Measurements from ENCODE around the gene PLIN3.

Gene PLIN3

DNA sequence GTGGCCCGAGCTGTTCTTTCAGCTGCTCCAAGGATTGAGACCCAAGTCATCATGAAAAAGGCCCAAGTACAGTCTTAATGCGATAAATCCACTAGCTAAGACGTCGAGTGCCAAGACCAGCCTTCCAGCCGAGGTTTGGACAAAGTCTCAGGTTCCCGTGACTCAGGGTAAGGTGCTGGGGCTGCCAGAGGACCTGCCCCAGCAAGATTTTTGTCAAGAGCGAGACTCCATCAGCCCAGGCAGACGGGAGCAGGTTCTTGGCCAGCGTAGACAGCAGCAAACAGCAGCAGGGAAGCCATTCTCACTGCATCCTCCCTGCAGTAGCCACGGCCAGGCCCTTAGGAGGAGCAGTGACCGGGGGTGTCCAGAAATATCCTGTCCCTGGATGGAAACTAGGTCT is 72.5 kb downstream of the PLIN3 start:
- TF ChIP-seq, protein P1, sequence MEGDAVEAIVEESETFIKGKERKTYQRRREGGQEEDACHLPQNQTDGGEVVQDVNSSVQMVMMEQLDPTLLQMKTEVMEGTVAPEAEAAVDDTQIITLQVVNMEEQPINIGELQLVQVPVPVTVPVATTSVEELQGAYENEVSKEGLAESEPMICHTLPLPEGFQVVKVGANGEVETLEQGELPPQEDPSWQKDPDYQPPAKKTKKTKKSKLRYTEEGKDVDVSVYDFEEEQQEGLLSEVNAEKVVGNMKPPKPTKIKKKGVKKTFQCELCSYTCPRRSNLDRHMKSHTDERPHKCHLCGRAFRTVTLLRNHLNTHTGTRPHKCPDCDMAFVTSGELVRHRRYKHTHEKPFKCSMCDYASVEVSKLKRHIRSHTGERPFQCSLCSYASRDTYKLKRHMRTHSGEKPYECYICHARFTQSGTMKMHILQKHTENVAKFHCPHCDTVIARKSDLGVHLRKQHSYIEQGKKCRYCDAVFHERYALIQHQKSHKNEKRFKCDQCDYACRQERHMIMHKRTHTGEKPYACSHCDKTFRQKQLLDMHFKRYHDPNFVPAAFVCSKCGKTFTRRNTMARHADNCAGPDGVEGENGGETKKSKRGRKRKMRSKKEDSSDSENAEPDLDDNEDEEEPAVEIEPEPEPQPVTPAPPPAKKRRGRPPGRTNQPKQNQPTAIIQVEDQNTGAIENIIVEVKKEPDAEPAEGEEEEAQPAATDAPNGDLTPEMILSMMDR (conservative IDR thresholded peaks at IDR 0.05): no peak
- no peak for TF ChIP-seq ZFX (IDR thresholded peaks at IDR 0.05)
- no peak overlapping the region for H3K27ac ChIP-seq

DNA sequence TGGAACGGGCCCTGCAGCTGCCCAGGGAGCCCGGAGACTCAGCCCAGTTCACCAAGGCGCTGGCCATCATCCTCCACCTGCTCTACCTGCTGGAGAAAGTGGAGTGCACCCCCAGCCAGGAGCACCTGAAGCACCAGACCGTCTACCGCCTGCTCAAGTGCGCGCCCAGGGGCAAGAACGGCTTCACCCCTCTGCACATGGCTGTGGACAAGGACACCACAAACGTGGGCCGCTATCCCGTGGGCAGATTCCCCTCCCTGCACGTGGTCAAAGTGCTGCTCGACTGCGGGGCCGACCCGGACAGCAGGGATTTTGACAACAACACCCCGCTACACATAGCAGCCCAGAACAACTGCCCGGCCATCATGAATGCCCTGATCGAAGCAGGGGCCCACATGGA is 74.2 kb downstream of the PLIN3 start:
- H3K27ac ChIP-seq: peak overlapping the region; percentile 96; the same call in 1 of the 2 replicates

DNA sequence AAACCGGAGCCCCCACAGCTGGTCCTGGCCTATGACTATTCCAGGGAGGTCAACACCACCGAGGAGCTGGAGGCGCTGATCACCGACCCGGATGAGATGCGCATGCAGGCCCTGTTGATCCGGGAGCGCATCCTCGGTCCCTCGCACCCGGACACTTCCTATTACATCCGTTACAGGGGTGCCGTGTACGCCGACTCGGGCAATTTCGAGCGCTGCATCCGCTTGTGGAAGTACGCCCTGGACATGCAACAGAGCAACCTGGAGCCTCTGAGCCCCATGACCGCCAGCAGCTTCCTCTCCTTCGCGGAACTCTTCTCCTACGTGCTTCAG is 74.6 kb downstream of the PLIN3 start:
- peak overlapping the region; percentile 96 for H3K27ac ChIP-seq

DNA sequence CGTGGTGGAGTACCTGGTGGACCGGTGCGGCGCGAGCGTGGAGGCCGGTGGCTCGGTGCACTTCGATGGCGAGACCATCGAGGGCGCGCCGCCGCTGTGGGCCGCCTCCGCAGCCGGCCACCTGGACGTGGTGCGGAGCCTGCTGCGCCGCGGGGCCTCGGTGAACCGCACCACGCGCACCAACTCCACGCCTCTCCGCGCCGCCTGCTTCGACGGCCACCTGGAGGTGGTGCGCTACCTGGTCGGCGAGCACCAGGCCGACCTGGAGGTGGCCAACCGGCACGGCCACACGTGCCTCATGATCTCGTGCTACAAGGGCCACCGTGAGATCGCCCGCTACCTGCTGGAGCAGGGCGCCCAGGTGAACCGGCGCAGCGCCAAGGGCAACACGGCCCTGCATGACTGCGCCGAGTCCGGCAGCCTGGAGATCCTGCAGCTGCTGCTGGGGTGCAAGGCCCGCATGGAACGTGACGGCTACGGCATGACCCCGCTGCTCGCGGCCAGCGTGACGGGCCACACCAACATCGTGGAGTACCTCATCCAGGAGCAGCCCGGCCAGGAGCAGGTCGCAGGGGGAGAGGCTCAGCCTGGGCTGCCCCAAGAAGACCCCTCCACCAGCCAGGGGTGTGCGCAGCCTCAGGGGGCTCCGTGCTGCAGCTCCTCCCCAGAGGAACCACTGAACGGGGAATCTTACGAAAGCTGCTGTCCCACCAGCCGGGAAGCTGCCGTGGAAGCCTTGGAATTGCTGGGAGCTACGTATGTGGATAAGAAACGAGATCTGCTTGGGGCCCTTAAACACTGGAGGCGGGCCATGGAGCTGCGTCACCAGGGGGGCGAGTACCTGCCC is 75.2 kb downstream of the PLIN3 start:
- peak overlapping the region; percentile 96 for H3K27ac ChIP-seq
- TF ChIP-seq ZFX (IDR thresholded peaks at IDR 0.05): peak; percentile 88; the same call in 1 of the 2 replicates

DNA sequence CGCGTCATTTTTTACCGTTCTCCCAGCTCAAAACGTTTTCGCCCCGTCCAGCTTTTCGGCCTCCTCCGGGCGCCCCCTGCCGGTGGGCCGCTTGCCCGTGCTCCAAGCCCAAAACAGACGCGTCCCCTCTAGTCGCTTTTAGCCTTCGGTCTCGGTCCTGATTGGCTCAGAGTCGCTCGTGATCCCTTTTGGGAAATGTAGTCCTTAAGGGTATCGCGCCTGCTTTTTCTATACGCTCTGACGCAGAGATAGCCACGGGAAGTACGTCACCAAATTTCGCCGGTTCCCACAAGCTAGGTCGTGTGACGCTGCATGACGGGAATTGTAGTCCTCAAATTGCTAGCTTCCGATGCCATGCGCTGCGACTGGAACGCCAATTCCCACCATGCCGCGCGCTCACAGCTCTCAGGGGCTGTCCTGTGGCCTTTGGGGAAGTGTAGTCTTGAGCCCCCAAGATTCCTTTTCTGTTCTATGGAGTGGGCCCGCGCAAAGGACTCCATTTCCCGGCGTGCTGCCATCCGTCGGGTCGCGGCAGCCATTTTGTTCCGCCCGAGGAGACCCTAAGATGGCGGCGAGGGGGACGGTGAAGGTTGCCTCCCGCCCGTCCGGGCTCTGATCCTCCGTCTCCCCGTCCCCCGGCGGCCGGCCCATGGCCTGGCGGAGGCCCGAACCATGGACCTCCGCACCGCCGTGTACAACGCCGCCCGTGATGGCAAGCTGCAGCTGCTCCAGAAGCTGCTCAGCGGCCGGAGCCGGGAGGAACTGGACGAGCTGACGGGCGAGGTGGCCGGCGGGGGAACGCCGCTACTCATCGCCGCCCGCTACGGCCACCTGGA is 76.1 kb downstream of the PLIN3 start, which contains the start of gene FEM1A:
Gene FEM1A (plus strand): TSS at position 552 of the 836 bp plus-strand sequence. CDS start 121 bp downstream, at position 673.
- no peak for TF ChIP-seq ZFX (IDR thresholded peaks at IDR 0.05)
- TF ChIP-seq, protein P1 (conservative IDR thresholded peaks at IDR 0.05): peak; percentile 100
- peak within 1 kb of the TSS; percentile 96 for H3K27ac ChIP-seq

Data from C4-2B (cell line).